ENCODE measurements around the gene PJA2.

Gene PJA2

GRCh38 chr5:109312695-109313094 lies 97.1 kb downstream of the PJA2 start:
- Histone ChIP-seq H3K4me2 (ENCODE audit: low read length) (no peak overlapping the region), H3K4me1 (ENCODE audit: control insufficient read depth, low read length) (no peaks in the 10 kb centered on the region), H3F3A (ENCODE audit: control insufficient read depth, insufficient read depth) (no peaks in the 10 kb centered on the region), H3K9me2 (replicated peaks; ENCODE audit: control insufficient read depth, low read length) (no peaks in the 10 kb centered on the region), H3K27me3 (ENCODE audit: control insufficient read depth, low read length) (no peaks in the 10 kb centered on the region), H3K4me3 (ENCODE audit: low read length) (no peak overlapping the region), H3K79me2 (ENCODE audit: control insufficient read depth, low read length) (no peaks in the 10 kb centered on the region), H3K36me3 (ENCODE audit: control insufficient read depth, low read length) (no peaks in the 10 kb centered on the region), H3K9me3 (ENCODE audit: control insufficient read depth, insufficient read depth, low read length) (no peaks in the 10 kb centered on the region), H3K27ac (ENCODE audit: low read depth, low read length) (no peak overlapping the region), H4K20me1 (ENCODE audit: control insufficient read depth, insufficient read depth, low read depth, low read length) (no peaks in the 10 kb centered on the region)
- no peak for TF ChIP-seq EZH2phosphoT487 (IDR thresholded peaks at IDR 0.05; ENCODE audit: borderline replicate concordance, low read length)
- TF ChIP-seq, protein P1, sequence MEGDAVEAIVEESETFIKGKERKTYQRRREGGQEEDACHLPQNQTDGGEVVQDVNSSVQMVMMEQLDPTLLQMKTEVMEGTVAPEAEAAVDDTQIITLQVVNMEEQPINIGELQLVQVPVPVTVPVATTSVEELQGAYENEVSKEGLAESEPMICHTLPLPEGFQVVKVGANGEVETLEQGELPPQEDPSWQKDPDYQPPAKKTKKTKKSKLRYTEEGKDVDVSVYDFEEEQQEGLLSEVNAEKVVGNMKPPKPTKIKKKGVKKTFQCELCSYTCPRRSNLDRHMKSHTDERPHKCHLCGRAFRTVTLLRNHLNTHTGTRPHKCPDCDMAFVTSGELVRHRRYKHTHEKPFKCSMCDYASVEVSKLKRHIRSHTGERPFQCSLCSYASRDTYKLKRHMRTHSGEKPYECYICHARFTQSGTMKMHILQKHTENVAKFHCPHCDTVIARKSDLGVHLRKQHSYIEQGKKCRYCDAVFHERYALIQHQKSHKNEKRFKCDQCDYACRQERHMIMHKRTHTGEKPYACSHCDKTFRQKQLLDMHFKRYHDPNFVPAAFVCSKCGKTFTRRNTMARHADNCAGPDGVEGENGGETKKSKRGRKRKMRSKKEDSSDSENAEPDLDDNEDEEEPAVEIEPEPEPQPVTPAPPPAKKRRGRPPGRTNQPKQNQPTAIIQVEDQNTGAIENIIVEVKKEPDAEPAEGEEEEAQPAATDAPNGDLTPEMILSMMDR (IDR thresholded peaks at IDR 0.05; ENCODE audit: low read depth, low read length, poor library complexity, severe bottlenecking): no peak

- H3K27me3 ChIP-seq (ENCODE audit: control insufficient read depth, low read length): no peaks in the 10 kb centered on the region
- no peaks in the 10 kb centered on the region for H4K20me1 ChIP-seq (ENCODE audit: control insufficient read depth, insufficient read depth, low read depth, low read length)
- no peak overlapping the region for H3K4me2 ChIP-seq (ENCODE audit: low read length)
- H3K36me3 ChIP-seq (ENCODE audit: control insufficient read depth, low read length): no peaks in the 10 kb centered on the region
- H3K4me3 ChIP-seq (ENCODE audit: low read length): no peak overlapping the region
- no peaks in the 10 kb centered on the region for H3K79me2 ChIP-seq (ENCODE audit: control insufficient read depth, low read length)
- H3K9me2 ChIP-seq (replicated peaks; ENCODE audit: control insufficient read depth, low read length): no peaks in the 10 kb centered on the region
- no peaks in the 10 kb centered on the region for H3K9me3 ChIP-seq (ENCODE audit: control insufficient read depth, insufficient read depth, low read length)
- no peak overlapping the region for H3K27ac ChIP-seq (ENCODE audit: low read depth, low read length)
- H3K4me1 ChIP-seq (ENCODE audit: control insufficient read depth, low read length): no peaks in the 10 kb centered on the region
- no peaks in the 10 kb centered on the region for H3F3A ChIP-seq (ENCODE audit: control insufficient read depth, insufficient read depth)
- TF ChIP-seq EZH2phosphoT487 (IDR thresholded peaks at IDR 0.05; ENCODE audit: borderline replicate concordance, low read length): no peak
- TF ChIP-seq, protein P1 (IDR thresholded peaks at IDR 0.05; ENCODE audit: low read depth, low read length, poor library complexity, severe bottlenecking): no peak
Measured at GRCh38 chr5:109310315-109310714, 99.5 kb downstream of the PJA2 start.

GRCh38 chr5:109309326-109310063 lies 100.3 kb downstream of the PJA2 start:
- Histone ChIP-seq H3K4me1 (ENCODE audit: control insufficient read depth, low read length) (no peaks in the 10 kb centered on the region), H3K4me3 (ENCODE audit: low read length) (no peak overlapping the region), H3K27ac (ENCODE audit: low read depth, low read length) (no peak overlapping the region), H3K36me3 (ENCODE audit: control insufficient read depth, low read length) (no peaks in the 10 kb centered on the region), H3K9me3 (ENCODE audit: control insufficient read depth, insufficient read depth, low read length) (no peaks in the 10 kb centered on the region), H3K79me2 (ENCODE audit: control insufficient read depth, low read length) (no peaks in the 10 kb centered on the region), H3K27me3 (ENCODE audit: control insufficient read depth, low read length) (no peaks in the 10 kb centered on the region), H3K9me2 (replicated peaks; ENCODE audit: control insufficient read depth, low read length) (no peaks in the 10 kb centered on the region), H3K4me2 (ENCODE audit: low read length) (no peak overlapping the region), H4K20me1 (ENCODE audit: control insufficient read depth, insufficient read depth, low read depth, low read length) (no peaks in the 10 kb centered on the region), H3F3A (ENCODE audit: control insufficient read depth, insufficient read depth) (no peaks in the 10 kb centered on the region)
- TF ChIP-seq, protein P1 (IDR thresholded peaks at IDR 0.05; ENCODE audit: low read depth, low read length, poor library complexity, severe bottlenecking): no peak
- TF ChIP-seq EZH2phosphoT487 (IDR thresholded peaks at IDR 0.05; ENCODE audit: borderline replicate concordance, low read length): no peak
